HS-5 (cell line): ENCODE measurements around the gene NOBOX.
"Not testable (repeated sequence)": the region's sequence is repeated elsewhere in the genome, so short reads cannot be mapped to it uniquely, and the experiment has no call there.

Source experiments
- DNase-seq: peaks from one replicate; pipeline ENCODE4 v3.0.0-alpha.2; 2012; ENCODE audit warnings: low read depth

Gene NOBOX

DNA sequence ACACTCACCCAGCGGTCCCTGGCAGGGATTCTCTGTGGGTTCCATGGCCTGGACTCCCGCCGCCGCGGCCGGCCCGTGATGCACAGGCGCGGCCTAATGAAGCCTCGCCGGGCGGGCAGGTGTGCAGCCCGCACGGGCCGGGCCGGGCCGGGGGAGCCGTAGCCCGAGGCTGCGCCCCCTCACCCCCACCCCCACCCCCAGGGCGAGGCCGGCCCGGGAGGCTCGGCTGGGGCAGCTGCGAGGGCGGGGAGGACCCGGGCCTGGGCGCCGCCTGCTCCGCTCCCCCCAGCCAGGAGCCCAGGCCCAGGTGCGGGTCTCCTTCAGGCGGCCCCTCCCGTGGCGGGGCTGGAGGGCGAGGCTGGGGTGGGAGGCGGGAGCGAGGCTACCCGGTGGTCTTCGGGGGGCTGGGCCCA, at the start of gene NOBOX:
Gene NOBOX, minus strand, starts transcription at position 45 of the 413 bp plus-strand sequence.
- no peak for DNase-seq

DNA sequence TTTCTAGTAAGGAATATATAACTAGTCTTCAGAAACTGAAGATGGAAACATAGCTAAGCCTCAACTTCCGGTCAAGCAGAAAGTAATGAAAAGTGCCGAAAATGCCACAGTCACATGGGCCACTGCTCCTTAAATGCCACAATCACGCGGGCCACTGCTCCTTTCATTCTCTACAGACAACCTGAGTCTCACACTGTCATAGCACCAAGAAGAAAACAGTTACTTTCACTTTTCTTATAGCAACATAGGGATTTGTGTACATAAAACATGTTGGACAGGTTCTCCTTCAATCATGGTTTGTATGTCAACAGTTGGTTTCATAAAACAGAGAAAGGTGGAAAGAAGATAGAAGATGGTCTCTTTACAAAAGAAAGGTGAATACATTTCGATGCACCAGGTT, 48.6 kb upstream of the NOBOX start:
- no peak for DNase-seq

DNA sequence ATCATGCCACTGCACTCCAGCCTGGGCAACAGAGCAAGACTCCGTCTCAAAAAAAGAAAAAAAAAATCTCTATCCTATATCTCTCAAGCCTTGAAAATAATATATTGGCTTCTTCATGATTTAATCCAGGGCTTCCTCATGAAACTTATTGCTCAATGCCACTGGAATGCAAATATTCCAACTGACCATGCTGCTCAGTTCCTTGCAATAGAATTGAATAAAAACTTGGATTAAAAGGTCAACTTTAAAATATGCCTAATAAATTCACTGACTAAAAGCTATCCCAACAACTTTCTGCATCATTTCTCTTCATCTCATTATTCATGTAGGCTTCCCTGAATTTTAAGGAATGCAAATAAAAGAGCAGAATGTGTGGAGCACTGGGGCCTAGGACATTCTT, 42.1 kb upstream of the NOBOX start:
- DNase-seq: no peak

DNA sequence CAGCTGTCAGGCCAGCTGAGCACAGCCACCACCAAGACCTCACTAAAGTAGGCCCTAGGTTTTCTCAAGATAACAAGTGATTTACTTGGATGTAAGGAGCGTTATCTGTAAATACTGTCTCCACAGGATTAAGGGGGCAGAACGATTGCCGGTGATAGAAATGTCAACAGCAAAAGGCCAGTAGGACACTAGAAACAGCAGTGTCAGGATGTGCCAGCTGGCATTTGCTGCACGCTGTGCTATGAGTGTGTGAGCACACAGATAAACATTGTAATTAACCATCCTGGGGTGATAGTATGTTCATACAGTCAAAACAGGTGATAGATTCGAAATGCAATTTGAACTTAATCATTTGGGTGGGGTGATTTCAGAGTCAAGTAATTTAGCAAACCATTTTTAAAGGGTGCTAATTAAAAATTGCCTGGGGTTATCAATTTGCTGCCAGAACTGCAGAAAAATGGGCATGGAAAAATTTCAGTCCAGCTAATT, 36.3 kb upstream of the NOBOX start:
- DNase-seq: no peak

DNA sequence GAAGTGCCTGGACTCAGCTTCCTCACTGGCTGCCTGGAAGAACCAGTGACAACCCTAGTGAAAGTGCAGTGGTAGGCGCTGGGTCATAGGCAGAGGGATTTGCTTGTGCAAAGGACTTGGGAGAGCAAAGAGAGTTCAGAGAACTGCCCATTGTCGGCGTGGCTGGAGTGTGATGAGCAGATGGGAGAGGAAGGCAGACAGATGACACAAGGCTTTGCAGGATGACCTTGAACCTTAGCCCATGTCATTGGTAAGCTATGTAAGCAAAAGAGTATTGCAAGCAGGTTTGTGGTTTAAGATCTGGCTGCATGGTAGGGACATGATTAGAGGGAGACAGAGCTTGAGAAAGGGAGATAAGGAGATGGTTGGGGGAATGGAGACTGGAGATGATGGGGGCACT, 35.3 kb upstream of the NOBOX start:
- DNase-seq: no peak

DNA sequence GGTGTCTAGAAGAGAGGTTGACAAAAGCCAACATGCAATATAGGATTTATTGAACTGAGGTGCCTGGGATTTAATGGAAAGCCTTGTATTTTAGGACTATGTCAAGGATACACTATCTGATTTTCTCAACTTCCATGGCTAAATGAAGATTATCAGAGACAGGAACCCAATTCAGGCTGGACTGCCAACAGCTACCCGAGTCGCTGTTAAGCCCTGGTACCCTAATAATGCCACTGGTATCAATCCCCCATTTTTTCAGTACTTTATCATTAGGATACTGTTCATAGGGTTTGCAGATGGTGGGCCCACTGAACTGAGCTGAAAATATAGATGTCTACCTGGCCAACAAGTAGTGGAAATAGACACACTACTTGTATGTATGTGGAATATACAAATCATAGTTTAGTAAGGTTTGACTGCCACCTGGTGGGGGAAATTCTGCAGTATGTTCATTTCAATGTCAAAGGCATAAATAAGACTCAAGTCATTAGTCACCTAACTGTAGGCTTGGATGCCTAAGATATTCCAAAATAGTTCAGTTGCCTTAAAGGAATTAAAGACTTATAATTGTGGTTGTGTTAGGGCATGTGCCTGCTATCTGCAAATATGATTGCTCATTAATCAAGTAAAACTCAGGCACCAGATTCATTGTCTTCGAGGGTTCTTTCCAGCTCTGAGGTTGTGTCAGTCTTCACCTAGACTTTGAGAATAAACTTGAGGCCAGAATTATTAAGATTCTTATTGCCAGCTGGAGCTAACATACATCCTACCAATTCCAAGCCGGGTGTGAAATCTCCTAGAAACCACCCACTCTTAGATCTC, 34.1 kb upstream of the NOBOX start:
- no peak for DNase-seq

DNA sequence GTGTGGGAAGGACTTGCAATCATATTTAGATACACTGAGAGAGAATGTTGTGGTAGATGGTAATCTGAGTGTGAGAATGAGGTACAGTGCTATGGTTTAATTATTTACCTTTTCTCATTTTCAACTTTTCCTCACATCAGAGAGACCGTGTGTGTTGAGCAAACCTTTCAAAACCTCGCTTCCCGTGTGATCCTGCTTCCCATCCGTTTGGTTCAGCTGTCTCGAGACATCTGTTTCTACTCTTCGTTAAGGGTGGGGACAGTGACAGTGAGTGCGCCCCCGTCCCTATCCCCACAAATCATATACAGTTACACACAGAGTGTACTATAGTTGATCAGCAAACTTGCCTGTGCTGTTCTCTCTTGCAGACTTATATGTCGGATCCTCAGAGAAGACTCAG, 33.0 kb upstream of the NOBOX start:
- DNase-seq: no peak

DNA sequence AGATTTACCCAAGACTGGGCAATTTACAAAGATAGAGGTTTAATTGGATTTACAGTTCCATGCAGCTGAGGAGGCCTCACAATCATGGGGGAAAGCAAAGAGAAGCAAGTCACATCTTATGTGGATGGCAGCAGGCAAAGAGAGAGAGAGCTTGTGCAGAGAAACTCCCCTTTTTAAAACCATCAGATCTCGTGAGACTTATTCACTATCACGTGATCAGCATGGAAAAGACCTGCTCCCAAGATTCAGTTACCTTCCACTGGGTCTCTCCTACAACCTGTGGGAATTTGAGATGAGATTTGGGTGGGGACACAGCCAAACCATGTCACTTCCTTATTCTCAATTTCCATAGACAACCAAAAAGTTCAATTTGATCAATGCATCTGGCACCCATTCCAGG, 24.9 kb upstream of the NOBOX start:
- no peak for DNase-seq

DNA sequence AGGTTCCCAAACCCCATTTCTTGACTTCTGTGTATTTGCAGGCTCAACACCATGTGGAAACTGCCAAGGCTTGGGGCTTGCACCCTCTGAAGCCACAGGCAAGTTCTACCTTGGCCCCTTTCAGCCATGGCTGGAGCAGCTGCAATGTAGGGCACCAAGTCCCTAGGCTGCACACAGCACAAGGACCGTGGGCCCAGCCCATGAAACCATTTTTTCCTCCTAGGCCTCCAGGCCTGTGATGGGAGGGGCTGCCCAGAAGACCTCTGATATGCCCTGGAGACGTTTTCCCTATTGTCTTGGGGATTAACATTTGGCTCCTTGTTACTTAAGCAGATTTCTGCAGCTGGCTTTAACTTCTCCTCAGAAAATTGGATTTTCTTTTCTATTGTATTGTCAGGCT, 24.0 kb upstream of the NOBOX start:
- DNase-seq: not testable (repeated sequence)

DNA sequence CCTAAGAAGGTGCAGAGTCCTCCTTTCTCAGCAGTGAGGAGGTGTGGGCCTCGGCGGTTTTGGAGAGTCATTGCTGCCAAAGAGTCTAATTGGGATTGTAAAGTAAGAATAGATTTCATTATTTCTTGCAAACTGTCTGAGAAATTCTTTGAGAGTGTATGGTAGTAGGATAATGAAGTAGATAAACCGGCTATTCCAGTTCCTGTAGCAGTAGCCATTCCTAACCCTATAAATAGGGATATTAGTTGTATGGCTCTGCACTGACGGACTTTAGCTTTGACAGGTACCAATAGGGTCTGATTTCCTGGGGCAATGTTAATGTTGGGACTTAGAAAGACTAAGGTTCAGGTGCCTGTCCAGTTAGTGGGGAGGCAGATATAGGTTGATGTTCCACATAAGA, 15.4 kb upstream of the NOBOX start:
- not testable (repeated sequence) for DNase-seq

DNA sequence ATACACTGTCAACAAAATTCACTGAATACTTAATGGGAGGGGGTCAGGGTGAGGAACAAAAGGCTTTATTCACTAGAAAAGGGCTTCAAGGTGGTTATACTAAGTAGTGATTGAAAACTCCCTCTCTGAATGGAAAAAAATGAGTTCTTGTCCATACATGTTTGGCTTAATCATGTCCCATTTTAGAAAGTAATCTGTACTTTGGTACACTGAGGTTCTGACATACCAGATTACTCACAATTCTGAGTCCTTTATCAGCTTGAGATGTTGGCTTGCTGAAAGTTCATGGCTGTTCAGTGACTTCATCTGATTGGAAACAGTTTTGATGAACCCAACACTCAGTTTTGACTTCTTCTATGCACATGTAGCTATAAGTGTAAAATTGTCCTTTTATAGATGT, 12.8 kb upstream of the NOBOX start:
- DNase-seq: no peak

DNA sequence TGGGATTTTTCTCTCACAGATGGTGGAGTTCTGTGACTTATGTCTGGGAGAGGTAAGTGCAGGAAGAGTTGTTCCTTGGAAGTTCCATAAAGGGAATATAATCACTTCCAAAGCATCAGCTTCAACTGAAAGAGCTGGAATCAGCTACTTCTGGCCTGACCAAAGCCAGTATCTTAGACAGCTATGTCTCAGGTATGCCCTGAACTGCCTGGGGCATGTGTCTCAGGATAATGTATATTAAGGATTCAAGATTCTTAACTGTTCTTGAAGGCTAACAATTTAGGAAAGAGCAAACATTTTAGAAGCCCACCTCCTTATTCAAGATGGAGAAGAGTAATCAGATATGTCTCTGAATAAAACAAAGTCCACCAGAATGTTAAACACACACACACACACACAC, 12.4 kb upstream of the NOBOX start:
- no peak for DNase-seq

DNA sequence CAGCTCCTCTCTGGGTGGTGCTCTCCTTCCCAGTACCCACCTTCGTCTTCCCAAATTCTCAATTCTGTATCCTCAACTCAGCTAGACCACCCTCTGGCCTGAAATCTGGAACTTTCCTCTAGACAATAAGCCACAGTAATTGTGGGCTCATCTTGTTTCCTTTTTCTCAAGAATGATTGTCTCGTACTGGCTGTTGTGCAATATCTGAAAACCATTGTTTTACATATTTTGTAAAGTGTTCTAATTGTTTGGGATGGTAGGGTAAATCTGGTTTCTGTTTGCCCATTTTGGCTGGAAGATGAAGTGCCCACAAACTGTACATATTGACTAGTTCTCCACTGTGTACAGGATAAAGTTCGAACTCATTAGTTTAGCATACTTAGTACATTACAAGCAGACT, 11.3 kb upstream of the NOBOX start:
- DNase-seq: no peak

DNA sequence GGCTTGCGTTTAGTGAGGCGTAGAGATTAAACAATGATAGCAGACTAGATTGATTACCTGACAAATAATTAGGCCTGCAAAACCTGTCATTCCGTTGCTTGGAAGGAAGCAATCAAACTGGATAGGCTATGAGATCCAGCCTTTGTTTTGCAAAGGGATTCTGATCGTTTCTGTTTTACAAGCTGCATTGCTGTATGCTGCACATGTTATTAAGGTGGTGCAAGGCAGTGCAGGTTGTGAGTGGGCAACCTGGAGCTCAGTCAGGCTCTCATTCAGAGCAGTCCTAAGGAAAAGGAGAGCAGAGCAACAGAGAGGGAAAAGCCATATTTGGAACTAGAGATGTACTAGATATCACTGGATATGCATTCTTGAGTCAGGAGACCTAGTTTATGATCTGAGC, 6.9 kb upstream of the NOBOX start:
- no peak for DNase-seq

DNA sequence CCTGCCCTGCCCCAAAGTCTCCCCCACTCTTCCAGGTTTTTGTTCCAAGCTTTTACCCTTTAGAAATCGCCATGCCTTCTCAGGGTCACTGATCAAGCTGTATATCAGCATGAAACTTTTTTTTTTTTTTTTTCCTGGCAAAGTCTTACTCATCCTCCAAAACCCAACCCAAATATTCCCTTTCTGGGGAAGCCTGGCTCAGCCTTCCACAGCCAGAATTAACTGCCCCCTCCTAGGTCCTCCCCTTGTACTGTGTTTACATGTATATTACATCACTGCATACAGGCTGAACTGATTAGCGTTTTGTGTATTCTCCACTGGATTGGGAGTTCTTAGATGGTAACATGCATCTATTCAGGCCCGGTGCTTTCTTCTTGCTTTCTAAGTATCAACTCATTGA, 4.6 kb upstream of the NOBOX start:
- DNase-seq: no peak

DNA sequence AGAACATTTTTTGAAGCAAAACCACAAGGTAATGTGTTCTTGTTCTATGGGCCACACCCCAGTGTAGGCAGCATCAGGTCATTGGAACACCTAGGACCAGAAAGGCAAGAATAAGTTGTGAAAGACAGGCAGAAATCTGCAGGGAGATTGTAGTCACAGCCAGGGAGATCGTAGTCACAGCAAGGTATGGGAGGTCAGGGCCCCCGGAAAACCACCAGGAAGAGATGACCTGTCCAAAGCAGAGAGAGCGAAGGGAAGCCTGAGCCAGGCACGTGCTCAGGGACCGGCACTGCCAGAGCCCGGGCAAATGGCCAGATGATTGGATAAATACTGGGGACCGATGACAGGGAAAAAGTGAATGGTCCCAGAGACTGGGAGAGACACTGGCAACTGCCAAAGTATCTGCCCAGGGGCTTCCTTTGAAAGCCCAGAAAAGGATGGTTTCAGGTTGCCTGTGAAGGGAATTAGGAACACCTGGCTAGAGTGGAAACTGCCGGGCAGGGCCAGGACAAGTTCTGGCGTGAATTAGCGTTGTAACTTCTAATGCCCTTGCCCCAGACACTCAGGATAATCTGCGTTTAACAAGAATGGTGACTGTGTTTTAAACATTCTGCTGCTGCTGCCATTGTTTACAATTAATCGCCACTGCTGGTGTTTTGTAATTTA, 3.9 kb upstream of the NOBOX start:
- no peak for DNase-seq

DNA sequence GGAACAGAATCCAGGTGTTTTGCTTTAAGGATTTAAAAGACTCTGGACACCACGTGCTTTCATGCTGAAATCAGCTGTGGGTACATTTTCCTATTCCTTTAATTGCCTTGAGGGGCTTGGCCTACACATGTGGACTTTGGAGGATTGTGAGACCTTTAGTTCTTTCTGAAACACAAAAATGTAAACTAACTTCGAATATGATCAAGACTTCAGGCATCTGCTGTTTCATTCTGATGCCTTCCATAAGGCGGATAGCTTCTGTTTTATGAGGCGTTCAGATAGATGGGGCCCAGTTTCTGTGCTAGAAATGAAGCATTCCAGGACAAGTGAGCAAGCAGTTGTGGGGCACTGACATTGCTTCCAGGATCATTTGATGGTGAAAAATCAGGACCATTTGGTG, 1.5 kb upstream of the NOBOX start:
- DNase-seq: no peak

DNA sequence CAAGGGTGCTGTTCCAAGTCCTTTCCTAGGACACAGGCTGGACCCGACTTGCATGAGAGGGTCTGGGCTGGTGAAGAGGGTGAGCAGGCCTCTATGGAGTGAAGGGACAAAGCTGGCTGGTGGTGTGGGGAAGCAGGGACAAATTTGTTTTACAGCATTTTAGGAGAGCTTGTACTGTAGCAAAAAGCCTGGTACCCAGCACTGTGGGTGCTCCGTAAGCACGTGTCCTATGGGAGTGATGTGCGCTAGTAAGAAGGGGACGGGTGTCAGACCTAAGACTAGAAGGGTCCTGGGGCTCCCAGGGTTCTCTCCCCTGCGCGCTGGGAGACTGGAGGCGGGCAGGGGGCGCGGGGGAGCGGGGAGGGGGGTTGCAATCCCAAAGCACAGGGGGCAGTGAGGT, 391 bp downstream of the NOBOX start:
- no peak for DNase-seq

DNA sequence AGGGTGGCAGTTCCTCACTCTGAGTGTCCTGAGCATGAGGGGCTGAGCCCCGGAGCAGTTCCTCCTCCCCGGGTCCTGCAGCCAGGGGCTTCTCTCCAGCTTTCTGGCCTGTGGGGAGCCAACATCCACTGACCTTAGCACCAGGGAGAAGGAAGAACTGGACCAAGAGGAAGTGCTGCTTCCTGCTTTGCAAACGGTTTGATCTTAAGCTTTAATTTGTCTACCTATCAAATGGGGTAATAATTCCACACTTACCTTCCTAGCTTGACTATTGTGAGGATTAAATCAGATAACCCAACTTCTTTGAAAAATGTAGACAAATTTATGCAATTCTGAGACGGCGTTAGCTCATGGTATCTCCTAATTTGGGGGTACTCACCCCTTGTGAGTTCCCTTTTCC, 2.0 kb downstream of the NOBOX start:
- DNase-seq: no peak

DNA sequence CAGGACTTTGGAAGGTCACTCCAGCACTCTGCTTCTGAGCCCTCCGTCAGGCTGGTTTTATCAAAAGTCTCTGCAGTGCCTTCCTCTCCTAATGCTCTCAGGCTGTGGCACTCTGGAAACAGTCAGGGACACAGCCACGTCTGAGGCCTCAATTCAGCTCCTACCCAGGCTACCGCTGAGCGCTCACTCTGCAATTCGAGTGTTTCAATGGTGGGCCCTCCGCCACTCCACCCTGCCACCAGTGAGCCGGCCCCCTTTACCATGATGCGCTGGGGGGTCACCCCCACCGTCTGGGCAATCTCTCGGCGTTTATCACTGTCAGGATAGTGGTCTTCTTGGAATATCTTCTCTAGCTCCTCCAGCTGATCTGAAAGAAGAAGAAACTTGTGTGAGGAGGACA, 3.5 kb downstream of the NOBOX start:
- no peak for DNase-seq

DNA sequence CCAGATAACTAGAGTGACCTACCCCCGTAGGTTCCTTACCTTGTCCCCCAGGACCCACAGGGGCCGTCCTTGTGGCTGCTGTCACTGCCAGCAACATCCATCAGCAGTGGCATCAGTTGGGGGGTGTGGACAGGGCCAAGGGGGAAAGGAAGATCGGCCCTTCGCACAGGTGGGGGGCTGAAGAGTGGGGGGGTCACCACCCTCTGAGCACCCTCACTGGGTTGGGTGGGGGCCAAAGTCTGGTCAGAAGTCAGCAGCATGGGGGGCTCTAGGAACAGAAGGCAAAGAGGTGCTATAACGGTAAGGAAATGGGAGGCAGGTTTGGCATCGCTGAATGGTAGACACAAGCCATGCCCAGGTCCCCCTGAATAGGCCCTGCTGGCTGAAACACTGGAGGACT, 4.6 kb downstream of the NOBOX start:
- no peak for DNase-seq

DNA sequence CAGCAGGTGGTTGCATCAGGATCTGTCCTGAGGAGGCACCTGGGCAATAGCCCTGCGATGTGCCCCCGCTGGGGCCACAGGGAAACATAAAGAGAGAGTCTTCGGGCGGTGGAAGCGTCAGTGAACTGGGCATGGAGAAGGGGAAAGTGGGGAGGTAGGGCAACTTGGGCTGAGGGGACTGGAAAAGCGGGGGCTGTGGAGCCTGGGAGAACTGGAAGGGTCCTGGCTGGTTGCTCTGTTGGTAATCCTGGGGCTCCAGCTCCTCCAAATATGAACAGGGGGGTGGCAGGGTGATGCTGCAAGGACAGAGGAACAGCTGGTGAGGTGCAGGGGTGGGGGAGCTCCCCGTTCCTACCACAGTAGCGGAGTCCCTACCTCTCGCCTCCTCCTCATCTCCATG, 5.2 kb downstream of the NOBOX start:
- no peak for DNase-seq

DNA sequence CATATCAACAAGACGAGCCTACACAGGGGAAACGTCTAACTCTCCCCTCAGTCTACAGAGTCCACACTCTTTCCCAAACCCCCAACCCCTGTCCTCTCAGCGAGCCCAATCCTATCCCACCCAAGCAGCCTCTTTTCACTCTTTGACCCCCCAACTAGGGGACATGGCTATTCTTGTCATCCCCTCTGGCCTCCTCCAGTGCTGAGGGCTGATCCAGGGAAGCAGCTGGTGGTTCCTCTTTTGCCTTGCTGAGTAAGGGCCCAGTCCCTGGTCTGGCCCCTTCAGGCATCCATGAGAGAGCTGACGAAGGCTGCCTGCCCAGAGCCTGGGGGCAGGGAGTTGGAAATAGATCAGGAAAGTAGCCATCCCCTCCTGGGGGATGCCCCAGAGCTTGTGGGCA, 6.4 kb downstream of the NOBOX start:
- DNase-seq: no peak

DNA sequence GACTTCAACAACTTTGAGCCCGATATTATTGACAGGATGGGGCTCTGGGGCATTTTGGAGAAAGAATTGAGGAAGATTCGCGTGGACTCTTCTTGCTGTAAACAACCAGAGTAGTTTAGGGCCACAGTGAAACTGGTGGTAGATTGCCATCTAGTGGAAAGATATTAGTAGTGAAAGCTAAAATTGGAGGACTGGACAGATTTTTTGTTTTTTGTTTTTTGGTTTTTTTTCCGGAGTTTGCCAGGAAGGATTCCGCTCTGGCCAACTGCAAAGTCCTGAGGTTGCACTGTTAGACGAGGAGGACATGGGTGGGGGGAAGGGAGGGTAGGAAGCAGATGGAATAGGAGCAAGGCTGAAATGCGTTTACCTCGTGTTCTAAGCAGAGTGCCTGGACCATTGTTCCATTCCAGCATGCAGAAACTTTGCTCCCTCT, 11.7 kb downstream of the NOBOX start:
- peak; percentile 14 for DNase-seq
